GM08714 (cell line): ENCODE data around the gene SLPI.

Source experiments
- H3K4me3 ChIP-seq: fragments of 200-500 bp; sonication (Bioruptor generic); 2 replicates; pipeline ENCODE4 v1.5.1; 2014; ENCODE audit warnings: mild to moderate bottlenecking, low read length, inconsistent platforms
- ZNF274 ChIP-seq: IDR thresholded peaks from 2 replicates; pipeline ENCODE4 v1.6.1; 2012; ENCODE audit warnings: mild to moderate bottlenecking, low read depth, low read length

The SLPI gene

GRCh38 chr20:45218124-45218523 is 36.2 kb downstream of the SLPI start:
- no peak overlapping the region for H3K4me3 ChIP-seq
- TF ChIP-seq ZNF274: no peak

- TF ChIP-seq ZNF274: no peak
- no peak overlapping the region for H3K4me3 ChIP-seq
These were observed 41.5 kb downstream of the SLPI start for GRCh38 chr20:45212836-45213235.

- no peak overlapping the region for H3K4me3 ChIP-seq
- no peak for TF ChIP-seq ZNF274
These were observed 42.5 kb downstream of the SLPI start for GRCh38 chr20:45211569-45212474.

GRCh38 chr20:45209924-45210323 is 44.4 kb downstream of the SLPI start:
- no peak for TF ChIP-seq ZNF274
- H3K4me3 ChIP-seq: no peak overlapping the region

GRCh38 chr20:45206725-45207124 is 47.6 kb downstream of the SLPI start, which contains the start of gene SEMG1:
TSS of gene SEMG1 (plus strand) at chr20:45207033. CDS start at chr20:45207054, 21 bp downstream.
- TF ChIP-seq ZNF274: no peak

More at GRCh38 chr20:45206725-45207124, 47.6 kb downstream of the SLPI start, which contains the start of gene SEMG1:
- H3K4me3 ChIP-seq: no peak within 1 kb of the TSS
